LNCAP (cell line): ENCODE results near the gene SYT6.

Experiments used
- CTCF ChIP-seq: fragments of 450-650 bp; IDR thresholded peaks from 2 replicates; pipeline ENCODE4 v1.5.1; 2017; ENCODE audit warnings: mild to moderate bottlenecking

The SYT6 gene

GRCh38 chr1:114181356-114181755 is 27.7 kb upstream of the SYT6 start:
- TF ChIP-seq CTCF = no peak

GRCh38 chr1:114180742-114181141 is 27.1 kb upstream of the SYT6 start:
- no peak for TF ChIP-seq CTCF

- no peak for TF ChIP-seq CTCF
These were observed 25.3 kb upstream of the SYT6 start for GRCh38 chr1:114178936-114179335.

DNA sequence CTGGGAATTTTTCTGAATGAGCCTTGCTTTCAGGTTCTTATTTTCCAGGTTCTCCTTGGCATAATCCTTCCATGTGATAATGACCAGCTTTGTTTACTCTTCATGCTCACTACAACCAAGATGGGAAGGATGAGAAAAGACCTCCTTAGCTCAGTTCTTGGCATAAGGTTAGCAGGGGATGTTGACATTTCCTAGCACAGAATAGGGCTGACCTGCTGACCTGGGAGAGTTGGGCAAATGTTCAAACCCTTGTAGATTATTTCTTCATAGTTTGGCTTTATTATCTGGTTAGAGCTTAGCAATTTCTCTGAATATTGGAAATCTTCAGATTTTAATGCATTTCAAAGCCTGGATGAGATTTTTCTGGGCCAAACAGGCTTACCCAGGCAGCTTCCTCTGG is 23.6 kb upstream of the SYT6 start:
- no peak for TF ChIP-seq CTCF

GRCh38 chr1:114176366-114176765 is 22.7 kb upstream of the SYT6 start:
- TF ChIP-seq CTCF = no peak

GRCh38 chr1:114173680-114174079 is 20.0 kb upstream of the SYT6 start:
- no peak for TF ChIP-seq CTCF

- no peak for TF ChIP-seq CTCF
These were observed 15.8 kb upstream of the SYT6 start for GRCh38 chr1:114169509-114169908.

DNA sequence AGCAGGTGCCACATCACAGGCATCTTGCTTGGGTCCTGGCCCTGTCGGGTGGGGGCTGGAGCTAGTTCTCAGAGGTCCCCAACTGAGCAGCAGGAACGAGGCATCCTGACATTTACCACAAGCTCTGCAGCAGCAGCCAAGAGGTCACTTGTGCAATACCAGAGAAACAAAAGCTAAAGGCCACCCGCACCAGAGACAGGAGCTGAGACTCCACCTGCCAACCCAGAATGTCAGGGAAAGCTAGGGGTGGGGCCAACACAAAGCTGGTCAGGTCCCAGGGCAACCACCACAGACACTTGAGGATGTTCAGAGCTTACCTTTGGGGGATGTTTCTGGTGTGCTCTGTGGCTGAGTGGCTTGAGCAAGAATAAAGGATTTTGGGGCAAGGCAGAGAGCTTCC is 13.6 kb upstream of the SYT6 start:
- TF ChIP-seq CTCF = no peak
